CD14-positive monocyte (primary cell): Measurements from ENCODE around the gene FBXO17. TPM values are rescaled to one million over a fixed set of nuclear protein-coding genes. Genes with fewer than 3 reads are reported as not detected.

Source experiments
- DNase-seq, 3 donors: peaks; one replicate each; pipeline ENCODE4 v3.0.0-alpha.2; 2011 to 2022
- H2AFZ ChIP-seq: 2 replicates; pipeline ENCODE4 v1.6.0; 2012; ENCODE audit warnings: mild to moderate bottlenecking, low read depth, low read length, inconsistent platforms; ENCODE audit not compliant: insufficient read depth, poor library complexity, severe bottlenecking
- H3K27ac ChIP-seq, 2 donors: 1 replicate in 1 of 2; 2 replicates in 1 of 2; pipeline ENCODE4 v1.5.1; 2012 to 2013; ENCODE audit warnings: low read length in 2 of 2, control low read depth in 1 of 2, inconsistent platforms in 1 of 2, low read depth in 1 of 2, mild to moderate bottlenecking in 1 of 2
- H3K27me3 ChIP-seq, 2 donors: one replicate each; pipeline versions ENCODE4 v1.6.0 to v1.6.1; 2011 to 2013; ENCODE audit warnings: low read length in 2 of 2; ENCODE audit not compliant: control insufficient read depth in 2 of 2, insufficient read depth in 2 of 2
- H3K36me3 ChIP-seq, 2 donors: replicated peaks in 1 of 2; 1 replicate in 1 of 2; 2 replicates in 1 of 2; pipeline versions ENCODE4 v1.5.1 to v1.6.1; 2012 to 2013; ENCODE audit warnings: low read length in 2 of 2, control low read depth in 1 of 2, inconsistent platforms in 1 of 2, mild to moderate bottlenecking in 1 of 2; ENCODE audit not compliant: insufficient read depth in 2 of 2, control insufficient read depth in 1 of 2
- H3K4me1 ChIP-seq, 2 donors: 1 replicate in 1 of 2; 2 replicates in 1 of 2; pipeline versions ENCODE4 v1.5.1 to v1.6.1; 2012 to 2013; ENCODE audit warnings: low read length in 2 of 2, control low read depth in 1 of 2, inconsistent platforms in 1 of 2, mild to moderate bottlenecking in 1 of 2, moderate library complexity in 1 of 2; ENCODE audit not compliant: insufficient read depth in 2 of 2, control insufficient read depth in 1 of 2
- H3K4me2 ChIP-seq: replicated peaks from 2 replicates; pipeline ENCODE3; 2012; ENCODE audit warnings: low read length, moderate library complexity, mild to moderate bottlenecking; ENCODE audit not compliant: poor library complexity, severe bottlenecking; ENCODE audit errors: extremely low read depth
- H3K4me3 ChIP-seq, 3 experiments: fragments of 200-600 bp in 1 of 3; sonication (generic) in 1 of 3; replicated peaks in 1 of 3; 1 replicate in 2 of 3; 2 replicates in 1 of 3; pipeline ENCODE4 v1.5.1; 2011 to 2013; ENCODE audit warnings: low read length in 3 of 3, mild to moderate bottlenecking in 3 of 3, control low read depth in 2 of 3, low read depth in 2 of 3, inconsistent platforms in 1 of 3, moderate library complexity in 1 of 3
- H3K79me2 ChIP-seq: 2 replicates; pipeline ENCODE4 v1.6.0; 2012; ENCODE audit warnings: mild to moderate bottlenecking, control low read depth, inconsistent platforms, low read length, moderate library complexity; ENCODE audit not compliant: insufficient read depth
- H3K9ac ChIP-seq: 2 replicates; pipeline ENCODE4 v1.6.0; 2017; ENCODE audit warnings: low read length, mild to moderate bottlenecking; ENCODE audit not compliant: insufficient read depth, poor library complexity, severe bottlenecking
- H3K9me3 ChIP-seq, 2 donors: replicated peaks in 1 of 2; 1 replicate in 1 of 2; 2 replicates in 1 of 2; pipeline versions ENCODE4 v1.5.1 to v1.6.1; 2012 to 2013; ENCODE audit warnings: low read length in 2 of 2, control low read depth in 1 of 2; ENCODE audit not compliant: control insufficient read depth in 1 of 2, insufficient read depth in 1 of 2
- H4K20me1 ChIP-seq: 2 replicates; pipeline ENCODE4 v1.6.0; 2012; ENCODE audit warnings: mild to moderate bottlenecking, low read length, control low read depth, moderate library complexity; ENCODE audit not compliant: insufficient read depth
- H3K27ac Mint-ChIP-seq, 7 donors: one replicate each; pipeline ENCODE4 v1.8.0; 2020; ENCODE audit warnings: mild to moderate bottlenecking in 7 of 7, mixed read lengths in 7 of 7, moderate library complexity in 6 of 7, inconsistent platforms in 2 of 7
- H3K27me3 Mint-ChIP-seq, 3 donors: one replicate each; pipeline ENCODE4 v1.8.0; 2021 to 2022; ENCODE audit warnings: low read depth in 3 of 3, mild to moderate bottlenecking in 3 of 3, mixed read lengths in 3 of 3, moderate library complexity in 3 of 3, inconsistent platforms in 1 of 3
- H3K36me3 Mint-ChIP-seq, 2 donors: one replicate each; pipeline ENCODE4 v1.8.0; 2020; ENCODE audit warnings: mixed read lengths in 2 of 2, inconsistent platforms in 1 of 2, mild to moderate bottlenecking in 1 of 2
- H3K4me1 Mint-ChIP-seq: one replicate; pipeline ENCODE4 v1.8.0; 2020; ENCODE audit warnings: mild to moderate bottlenecking, mixed read lengths
- H3K4me3 Mint-ChIP-seq, 2 donors: one replicate each; pipeline ENCODE4 v1.8.0; 2020; ENCODE audit warnings: mild to moderate bottlenecking in 2 of 2, mixed read lengths in 2 of 2, moderate library complexity in 1 of 2
- H3K9me3 Mint-ChIP-seq, 7 donors: one replicate each; pipeline ENCODE4 v1.8.0; 2020 to 2022; ENCODE audit warnings: mixed read lengths in 7 of 7, mild to moderate bottlenecking in 6 of 7, moderate library complexity in 6 of 7, inconsistent platforms in 2 of 7
- WGBS: methylation state at CpG from one replicate; pipeline ENCODE4 v1.1.5; 2013; ENCODE audit warnings: missing lambda C conversion rate; ENCODE audit not compliant: insufficient coverage; 5-methylcytosine and 5-hydroxymethylcytosine counted together
- intact Hi-C, 2 donors: fragments of 100-400 bp; cut with micrococcal nuclease; formaldehyde crosslinking; loops; one replicate each; pipeline versions ENCODE4 v1.15.0 to v1.15.1; 2023
- polyA plus RNA-seq, 3 donors: library from polyadenylated mRNA; depleted of rRNA in 1 of 3; unstranded in 2 of 3; stranded (reverse) in 1 of 3; fragments of 300-500 nt in 2 of 3; fragments of >200 nt in 1 of 3; fragmentation: Illumina TruSeq in 2 of 3; gene quantifications; 1 replicate in 2 of 3; 2 replicates in 1 of 3; pipeline ENCODE4 v1.2.3, GENCODE V29; 2012 to 2021
- TF ChIP-seq, protein P1 (sequence below): fragments of 200-600 bp; IDR thresholded peaks from one replicate; pipeline ENCODE4 v1.8.0; 2022; ENCODE audit warnings: antibody characterized with exemption, mild to moderate bottlenecking

FBXO17 gene
- polyA plus RNA-seq, 3 donors = not detected

DNA sequence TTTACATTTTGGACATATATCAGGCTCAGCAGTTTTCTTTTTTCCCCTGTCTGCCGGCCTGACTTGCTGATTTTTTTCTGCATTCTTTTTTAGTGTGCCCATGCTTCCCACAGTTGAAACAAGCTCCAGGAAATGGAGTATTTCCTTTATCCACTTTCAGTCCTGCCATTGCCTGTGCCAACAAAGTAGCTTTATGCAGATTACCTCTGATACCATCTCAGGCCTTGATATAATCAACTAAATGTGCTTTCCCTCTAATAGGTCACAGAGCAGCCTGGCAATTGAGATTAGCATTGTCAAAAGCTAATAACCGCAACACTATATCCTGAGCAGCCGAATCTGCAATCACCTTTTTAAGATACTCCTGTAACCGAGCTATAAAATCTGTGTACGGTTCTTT, 35.6 kb downstream of the FBXO17 start:
- no peaks in the 10 kb centered on the region for H3K79me2 ChIP-seq
- TF ChIP-seq, protein P1, sequence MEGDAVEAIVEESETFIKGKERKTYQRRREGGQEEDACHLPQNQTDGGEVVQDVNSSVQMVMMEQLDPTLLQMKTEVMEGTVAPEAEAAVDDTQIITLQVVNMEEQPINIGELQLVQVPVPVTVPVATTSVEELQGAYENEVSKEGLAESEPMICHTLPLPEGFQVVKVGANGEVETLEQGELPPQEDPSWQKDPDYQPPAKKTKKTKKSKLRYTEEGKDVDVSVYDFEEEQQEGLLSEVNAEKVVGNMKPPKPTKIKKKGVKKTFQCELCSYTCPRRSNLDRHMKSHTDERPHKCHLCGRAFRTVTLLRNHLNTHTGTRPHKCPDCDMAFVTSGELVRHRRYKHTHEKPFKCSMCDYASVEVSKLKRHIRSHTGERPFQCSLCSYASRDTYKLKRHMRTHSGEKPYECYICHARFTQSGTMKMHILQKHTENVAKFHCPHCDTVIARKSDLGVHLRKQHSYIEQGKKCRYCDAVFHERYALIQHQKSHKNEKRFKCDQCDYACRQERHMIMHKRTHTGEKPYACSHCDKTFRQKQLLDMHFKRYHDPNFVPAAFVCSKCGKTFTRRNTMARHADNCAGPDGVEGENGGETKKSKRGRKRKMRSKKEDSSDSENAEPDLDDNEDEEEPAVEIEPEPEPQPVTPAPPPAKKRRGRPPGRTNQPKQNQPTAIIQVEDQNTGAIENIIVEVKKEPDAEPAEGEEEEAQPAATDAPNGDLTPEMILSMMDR = no peak
- peaks cover 0 to 1% of the 10 kb centered on the region in 2 donors for H3K36me3 Mint-ChIP-seq
- H2AFZ ChIP-seq = peak overlapping the region; percentile 29
- H3K4me1 ChIP-seq = peaks cover 0 to 2% of the 10 kb centered on the region in 2 donors
- no peak overlapping the region for H3K4me3 Mint-ChIP-seq
- H3K4me2 ChIP-seq = no peak overlapping the region
- H3K27ac Mint-ChIP-seq = no peak overlapping the region
- H3K9me3 ChIP-seq = peaks cover 0 to 7% of the 10 kb centered on the region in 2 donors
- no peak overlapping the region for H3K27ac ChIP-seq
- no peaks in the 10 kb centered on the region for H3K27me3 ChIP-seq
- H3K4me1 Mint-ChIP-seq = peaks cover 13% of the 10 kb centered on the region
- H3K9ac ChIP-seq = peak overlapping the region; percentile 27
- peaks cover 5 to 8% (median 6%) of the 10 kb centered on the region in 3 donors for H3K27me3 Mint-ChIP-seq
- 14% methylated on average over 4 of the region's 5 CpGs for WGBS
- DNase-seq = no peak
- H3K4me3 ChIP-seq = no peak overlapping the region
- no peaks in the 10 kb centered on the region for H4K20me1 ChIP-seq
- peaks cover 2 to 9% (median 9%) of the 10 kb centered on the region in 7 donors for H3K9me3 Mint-ChIP-seq
- intact Hi-C loops = loop anchor here in 1 of 2 donors (10.0 kb wide), 2 partner anchors 305 to 535 kb away; partner anchors contain the start of gene FAM98C
- H3K36me3 ChIP-seq = no peaks in the 10 kb centered on the region

DNA sequence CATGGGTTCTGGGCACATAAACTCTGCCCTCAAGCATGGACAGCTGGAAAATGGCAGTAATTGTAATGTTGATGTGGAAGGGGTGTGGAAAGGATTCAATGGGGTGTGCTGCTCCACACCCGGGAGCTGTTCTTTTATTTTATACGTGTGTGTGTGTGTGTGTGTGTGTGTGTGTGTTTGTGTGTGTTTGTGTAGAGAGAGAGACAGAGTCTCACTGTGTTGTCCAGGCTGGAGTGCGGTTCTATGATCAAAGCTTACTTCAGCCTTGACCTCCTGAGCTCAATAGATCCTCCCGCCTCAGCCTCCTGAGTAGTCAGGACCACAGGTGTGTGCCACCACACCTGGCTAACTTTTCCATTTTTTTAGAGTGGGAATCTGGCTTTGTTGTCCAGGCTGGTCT, 42.0 kb downstream of the FBXO17 start:
- Histone ChIP-seq H4K20me1 (no peaks in the 10 kb centered on the region), H3K4me3 (no peak overlapping the region), H3K27me3 (no peaks in the 10 kb centered on the region), H3K4me2 (no peak overlapping the region), H3K9ac (no peak overlapping the region), H3K36me3 (peaks cover 10 to 18% of the 10 kb centered on the region in 2 donors), H3K9me3 (peaks cover 0 to 15% of the 10 kb centered on the region in 2 donors), H3K4me1 (peaks cover 16 to 25% of the 10 kb centered on the region in 2 donors), H3K79me2 (peaks cover 27% of the 10 kb centered on the region), H3K27ac (no peak overlapping the region), H2AFZ (no peak overlapping the region)
- intact Hi-C loops = loop anchor here (5.0 to 10.0 kb wide), 3 partner anchors 36 to 529 kb away; partner anchors contain the start of genes FAM98C (in 1 of the 2), NFKBIB (in 1 of the 2) and SIRT2 (in 1 of the 2)
- Mint-ChIP-seq H3K27ac (no peak overlapping the region), H3K4me1 (peaks cover 15% of the 10 kb centered on the region), H3K4me3 (no peak overlapping the region), H3K9me3 (peaks cover 11 to 22% (median 18%) of the 10 kb centered on the region in 7 donors), H3K27me3 (peaks cover 0 to 2% (median 1%) of the 10 kb centered on the region in 3 donors), H3K36me3 (peaks cover 12 to 25% of the 10 kb centered on the region in 2 donors)
- TF ChIP-seq, protein P1 = no peak
- 63% methylated on average over 4 of the region's 4 CpGs for WGBS
- no peak for DNase-seq
